Stimulated activated CD4-positive, alpha-beta T cell treated with anti-CD3 and anti-CD28 coated beads, Interleukin-4, amount 100 ng/mL, for 24 hours (primary cell): Measurements from ENCODE around the gene OSBPL5.

ENCODE experiments used
- DNase-seq: peaks from one replicate; pipeline ENCODE4 v3.0.0-alpha.2; 2020

OSBPL5 gene

GRCh38 chr11:3096909-3097530, 68.1 kb downstream of the OSBPL5 start:
- no peak for DNase-seq

GRCh38 chr11:3095712-3096361, 69.3 kb downstream of the OSBPL5 start:
- DNase-seq = no peak

DNA sequence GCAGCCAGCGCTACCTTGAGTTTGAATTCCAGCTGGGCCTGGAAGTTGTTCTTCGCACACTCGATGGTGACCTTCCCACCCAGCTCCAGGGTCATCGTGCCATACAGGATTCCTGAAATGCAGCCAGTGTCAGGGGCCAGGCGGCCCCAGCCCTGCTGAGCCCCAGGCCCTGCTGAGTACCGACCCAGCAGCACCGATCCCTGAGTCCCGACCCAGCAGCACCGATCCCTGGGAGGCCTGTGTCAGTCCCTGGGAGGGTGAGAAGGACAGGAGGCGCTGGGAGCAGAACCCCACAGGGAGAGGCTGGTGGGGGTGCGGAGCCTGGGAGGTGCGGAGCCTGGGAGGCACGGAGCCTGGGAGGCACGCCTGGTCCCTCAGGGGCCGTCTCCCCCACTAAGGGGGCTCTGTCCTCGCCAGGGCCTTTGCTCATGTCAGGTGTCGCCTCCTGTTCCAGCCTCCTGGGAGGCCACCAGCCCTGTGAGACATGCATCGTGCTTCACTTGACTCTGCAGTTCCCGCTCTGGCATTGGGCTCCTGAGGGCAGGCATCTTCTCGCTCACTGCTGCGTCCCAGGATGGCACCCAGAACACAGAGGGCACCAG, 70.8 kb downstream of the OSBPL5 start:
- no peak for DNase-seq

GRCh38 chr11:3093281-3094191, 71.6 kb downstream of the OSBPL5 start:
- no peak for DNase-seq

- DNase-seq = no peak
Observed at GRCh38 chr11:3092603-3093141, 72.4 kb downstream of the OSBPL5 start.

- peak; percentile 73 for DNase-seq
Observed at GRCh38 chr11:3091846-3092602, 73.1 kb downstream of the OSBPL5 start.

DNA sequence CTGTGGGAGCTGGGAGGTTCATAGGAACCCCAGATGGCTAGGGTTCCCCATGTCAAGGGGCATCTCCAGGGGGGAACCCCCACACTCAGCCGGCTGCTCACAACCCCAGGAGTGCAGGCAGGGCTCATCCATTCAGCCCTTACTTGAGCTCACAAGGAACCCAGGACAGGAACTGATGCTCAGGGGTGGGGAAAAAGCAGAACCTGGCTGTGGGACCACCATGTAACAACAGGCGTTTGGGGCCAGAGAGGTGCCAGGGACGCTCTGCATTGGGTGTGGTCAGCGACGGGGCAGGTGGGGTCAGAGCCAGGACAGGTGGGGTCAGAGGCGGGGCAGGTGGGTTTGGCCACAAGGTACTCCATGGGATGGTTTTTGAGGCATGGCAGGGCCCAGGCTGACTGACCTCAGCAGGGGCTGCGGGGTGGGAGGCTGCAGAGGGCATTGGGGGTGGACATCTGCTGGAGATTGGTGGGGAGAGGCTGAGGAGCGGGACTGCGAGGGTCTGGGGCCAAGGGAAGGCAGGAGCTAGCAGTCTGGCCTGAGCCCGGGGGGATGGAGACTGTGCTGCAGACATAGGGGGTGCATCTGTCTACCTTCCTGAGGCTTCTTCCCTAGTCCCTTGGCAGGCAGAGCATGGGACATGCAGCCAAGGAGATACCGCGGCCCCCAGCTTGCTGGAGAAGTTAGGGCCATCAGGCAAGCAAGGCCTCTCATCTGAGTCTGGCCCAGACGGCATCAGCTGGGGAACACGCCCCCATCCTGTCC, 73.8 kb downstream of the OSBPL5 start:
- DNase-seq = no peak

GRCh38 chr11:3090096-3090901, 74.8 kb downstream of the OSBPL5 start:
- DNase-seq = no peak

DNA sequence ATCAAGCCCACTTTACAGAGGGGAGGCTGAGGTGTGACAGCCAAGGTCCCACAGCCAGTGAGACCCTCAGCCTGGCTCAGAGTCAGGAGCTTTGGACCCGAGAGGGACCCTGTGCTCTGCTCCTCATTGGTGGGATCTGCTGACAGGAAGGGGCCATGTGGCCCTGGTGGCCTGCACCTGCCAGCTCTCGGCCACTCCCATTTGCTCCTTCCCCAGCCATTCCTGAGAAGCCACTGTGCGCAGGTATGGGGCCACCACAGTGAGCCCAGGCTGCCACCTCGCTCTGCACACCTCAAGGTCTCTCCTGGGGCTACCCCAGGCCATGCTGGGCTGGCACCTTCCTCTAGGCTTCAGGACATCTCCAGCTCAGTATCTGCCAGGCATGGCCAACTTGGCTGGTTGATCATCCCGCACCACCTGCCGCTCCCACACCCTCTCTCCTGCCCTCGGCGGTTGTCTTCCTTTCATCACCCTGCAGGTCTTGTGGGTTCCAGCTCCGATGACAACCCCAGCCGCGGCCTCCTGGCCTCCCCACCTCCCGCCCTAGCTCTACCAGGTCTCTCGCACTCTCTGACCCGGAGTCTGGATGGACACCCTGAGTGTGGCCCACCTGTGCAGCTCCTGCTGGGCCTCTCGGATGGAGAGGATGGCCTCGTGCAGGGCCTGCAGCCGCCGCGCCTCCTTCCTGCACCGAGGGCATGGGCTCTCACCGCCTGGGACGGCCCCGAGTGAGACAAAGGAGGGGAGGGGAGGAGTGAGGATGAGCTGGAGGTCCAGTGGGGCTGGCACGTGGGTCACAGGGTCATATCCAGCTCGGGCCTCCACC, 75.7 kb downstream of the OSBPL5 start:
- no peak for DNase-seq

- DNase-seq = no peak
Observed at GRCh38 chr11:3088806-3089205, 76.3 kb downstream of the OSBPL5 start.

- no peak for DNase-seq
Observed at GRCh38 chr11:3087821-3088800, 77.0 kb downstream of the OSBPL5 start.

- DNase-seq = no peak
Observed at GRCh38 chr11:3087373-3087772, 77.7 kb downstream of the OSBPL5 start.

GRCh38 chr11:3086671-3087150, 78.4 kb downstream of the OSBPL5 start:
- DNase-seq = no peak

- no peak for DNase-seq
Observed at GRCh38 chr11:3086114-3086513, 79.0 kb downstream of the OSBPL5 start.

DNA sequence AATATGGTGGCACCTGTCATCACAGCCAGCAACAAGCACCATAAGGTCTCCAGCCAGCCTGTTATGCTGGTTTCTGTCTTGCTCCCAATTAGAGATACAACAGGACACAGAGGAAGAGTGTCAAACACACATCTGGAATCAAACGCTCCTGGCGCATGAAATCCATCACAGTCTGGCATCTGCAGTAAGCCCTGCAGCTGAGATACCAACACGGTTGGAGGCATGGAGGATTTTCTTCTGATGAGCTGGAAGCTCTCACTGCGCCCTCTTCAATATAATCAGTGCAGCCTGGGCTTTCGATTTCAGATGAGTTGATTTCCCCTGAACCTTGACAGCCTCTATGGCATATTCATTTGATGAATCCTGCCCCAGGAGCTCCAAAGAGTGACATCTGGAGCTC, 80.1 kb downstream of the OSBPL5 start:
- no peak for DNase-seq

DNA sequence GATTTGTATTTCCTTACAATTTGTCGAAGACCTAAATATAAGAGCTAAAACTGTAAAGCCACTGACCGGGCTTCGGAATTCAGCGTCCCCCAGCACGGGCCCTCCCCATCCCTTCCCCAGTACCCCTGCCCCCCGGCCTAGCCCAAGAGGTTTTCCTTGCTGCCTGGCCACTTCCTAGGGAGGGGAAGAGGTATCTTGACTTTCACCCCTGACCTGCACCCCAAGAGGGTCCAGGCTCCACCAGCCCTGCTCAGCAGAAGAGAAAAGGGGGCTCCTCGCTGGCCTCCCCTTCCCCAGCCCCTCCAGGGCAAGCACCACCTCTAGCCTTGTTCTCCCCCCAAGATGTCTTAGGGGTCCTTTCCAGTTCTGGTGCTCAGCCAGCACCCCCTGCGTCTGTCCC, 81.8 kb downstream of the OSBPL5 start:
- DNase-seq = no peak

GRCh38 chr11:3081386-3081751, 83.7 kb downstream of the OSBPL5 start:
- no peak for DNase-seq

DNA sequence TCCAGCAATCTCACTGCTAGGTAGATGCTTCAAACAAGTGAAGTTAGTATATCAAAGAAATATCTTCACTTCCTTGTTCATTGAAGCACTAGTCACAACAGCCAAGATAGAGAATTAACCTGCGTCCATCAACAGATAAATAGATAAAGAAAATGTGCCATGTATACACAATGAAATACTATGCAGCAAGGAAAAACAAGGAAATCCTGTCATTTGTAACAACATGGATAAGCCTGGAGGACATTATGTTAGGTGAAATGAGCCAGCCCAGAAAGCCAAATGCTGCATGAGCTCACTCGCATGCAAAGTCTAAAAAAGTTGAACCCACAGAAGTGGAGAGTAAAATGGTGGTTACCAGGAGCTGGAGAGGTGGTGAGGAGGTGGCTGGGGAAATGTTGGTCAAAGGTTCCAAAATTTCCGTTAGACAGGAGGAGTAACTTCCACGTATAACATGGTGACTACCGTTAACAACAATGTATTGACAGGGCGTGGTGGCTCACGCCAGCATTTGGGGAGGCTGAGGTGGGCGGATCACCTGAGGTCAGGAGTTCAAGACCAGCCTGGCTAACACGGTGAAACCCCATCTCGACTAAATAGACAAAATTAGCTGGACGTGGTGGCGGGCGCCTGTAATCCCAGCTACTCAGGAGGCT, 84.3 kb downstream of the OSBPL5 start:
- DNase-seq = no peak
